Measurements from ENCODE around the gene VTI1A. TPM values are rescaled to one million over a fixed set of nuclear protein-coding genes. Genes with fewer than 3 reads are reported as not detected.
"Not testable (repeated sequence)": the region's sequence is repeated elsewhere in the genome, so short reads cannot be mapped to it uniquely, and the experiment has no call there.

VTI1A gene
- polyA plus RNA-seq, 1 donor, result 14.1 TPM

- DNase-seq, result no peak
Observed at GRCh38 chr10:112728118-112728883, 281.3 kb downstream of the VTI1A start.

DNA sequence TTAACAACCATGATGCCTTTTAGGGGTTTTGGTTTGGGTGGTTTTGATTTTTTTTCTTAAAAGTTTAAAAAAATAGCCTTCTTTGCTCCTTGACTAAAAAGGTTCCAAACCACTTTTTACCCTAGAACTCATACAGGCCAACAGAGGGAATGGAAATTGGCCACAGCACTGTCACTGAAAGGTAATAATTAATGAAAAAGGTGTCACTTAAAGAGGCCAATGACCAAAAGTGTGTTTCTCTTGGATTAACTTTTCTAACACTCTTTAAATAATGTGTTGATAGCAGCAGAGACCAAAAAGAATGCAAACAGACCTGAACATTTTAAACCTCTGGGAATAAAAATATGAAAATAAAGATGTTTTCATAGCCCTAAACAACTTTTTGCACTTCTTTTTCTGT is 282.0 kb downstream of the VTI1A start:
- DNase-seq, result no peak

DNA sequence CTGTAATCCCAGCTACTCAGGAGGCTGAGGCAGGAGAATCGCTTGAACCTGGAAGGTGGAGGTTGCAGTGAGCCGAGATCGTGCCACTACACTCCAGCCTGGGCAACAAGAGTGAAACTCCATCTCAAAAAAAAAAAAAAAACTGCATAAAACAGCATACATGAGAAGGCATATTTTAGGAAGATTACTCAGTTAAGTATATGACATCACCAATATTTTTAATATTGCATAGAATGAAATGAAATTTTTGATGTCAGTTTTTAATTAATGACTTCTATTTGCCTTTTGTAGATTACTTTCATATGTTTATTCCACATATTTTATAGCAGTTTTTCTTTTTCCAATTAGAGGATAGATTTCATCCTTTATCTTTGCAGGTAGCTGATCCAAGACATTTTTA is 284.4 kb downstream of the VTI1A start:
- DNase-seq, result not testable (repeated sequence)

- no peak for DNase-seq
Observed at GRCh38 chr10:112732277-112732921, 285.4 kb downstream of the VTI1A start.

- no peak for DNase-seq
Observed at GRCh38 chr10:112735041-112735695, 288.2 kb downstream of the VTI1A start.

DNA sequence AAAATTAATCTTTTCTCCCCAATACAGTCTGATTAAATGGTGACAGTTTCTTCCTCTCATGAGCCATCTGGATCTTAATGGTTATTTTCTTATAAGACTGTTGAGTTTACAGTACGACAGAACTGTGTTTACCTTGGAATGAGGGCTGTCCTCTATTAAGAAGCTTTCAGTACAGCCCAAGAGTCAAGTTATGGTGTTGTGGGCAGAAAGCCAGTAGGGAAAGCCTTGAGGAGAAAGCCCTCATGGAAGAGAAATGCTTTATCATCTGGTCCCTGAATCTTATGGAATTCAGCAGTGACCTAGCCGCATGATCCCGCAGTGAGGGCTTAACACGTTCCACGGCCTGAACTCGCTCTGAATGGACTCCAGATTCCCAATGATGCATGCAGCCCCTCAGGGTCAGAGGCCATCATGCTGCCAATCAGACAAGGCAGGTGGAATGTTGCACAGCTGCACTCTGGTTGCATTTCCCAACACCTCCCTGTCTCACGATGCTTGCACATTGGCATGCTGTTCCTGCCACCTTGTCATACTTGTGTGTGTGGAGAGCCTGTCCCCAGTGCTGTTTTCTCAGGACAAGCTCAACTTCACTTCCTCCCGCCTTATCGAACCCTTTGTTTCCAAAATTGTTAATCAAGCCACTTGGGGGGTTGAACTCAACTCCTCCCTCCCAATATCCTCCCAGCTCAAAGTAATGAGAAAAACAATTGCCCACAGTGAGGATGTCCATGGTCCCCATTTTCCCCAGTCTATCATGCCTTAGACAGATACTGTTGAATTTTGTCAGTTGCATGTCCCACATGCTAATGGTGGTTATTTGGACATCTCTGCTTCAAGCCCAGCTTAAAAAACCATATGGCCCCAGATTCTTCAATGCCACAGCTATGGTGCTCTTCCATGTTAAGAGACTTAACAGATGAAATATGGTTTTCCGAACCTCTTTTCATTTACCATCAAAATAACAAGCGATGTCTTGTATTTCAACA is 291.9 kb downstream of the VTI1A start:
- no peak for DNase-seq

- no peak for DNase-seq
Observed at GRCh38 chr10:112739592-112740353, 292.8 kb downstream of the VTI1A start.

GRCh38 chr10:112741830-112742402 is 294.9 kb downstream of the VTI1A start:
- DNase-seq, result no peak

DNA sequence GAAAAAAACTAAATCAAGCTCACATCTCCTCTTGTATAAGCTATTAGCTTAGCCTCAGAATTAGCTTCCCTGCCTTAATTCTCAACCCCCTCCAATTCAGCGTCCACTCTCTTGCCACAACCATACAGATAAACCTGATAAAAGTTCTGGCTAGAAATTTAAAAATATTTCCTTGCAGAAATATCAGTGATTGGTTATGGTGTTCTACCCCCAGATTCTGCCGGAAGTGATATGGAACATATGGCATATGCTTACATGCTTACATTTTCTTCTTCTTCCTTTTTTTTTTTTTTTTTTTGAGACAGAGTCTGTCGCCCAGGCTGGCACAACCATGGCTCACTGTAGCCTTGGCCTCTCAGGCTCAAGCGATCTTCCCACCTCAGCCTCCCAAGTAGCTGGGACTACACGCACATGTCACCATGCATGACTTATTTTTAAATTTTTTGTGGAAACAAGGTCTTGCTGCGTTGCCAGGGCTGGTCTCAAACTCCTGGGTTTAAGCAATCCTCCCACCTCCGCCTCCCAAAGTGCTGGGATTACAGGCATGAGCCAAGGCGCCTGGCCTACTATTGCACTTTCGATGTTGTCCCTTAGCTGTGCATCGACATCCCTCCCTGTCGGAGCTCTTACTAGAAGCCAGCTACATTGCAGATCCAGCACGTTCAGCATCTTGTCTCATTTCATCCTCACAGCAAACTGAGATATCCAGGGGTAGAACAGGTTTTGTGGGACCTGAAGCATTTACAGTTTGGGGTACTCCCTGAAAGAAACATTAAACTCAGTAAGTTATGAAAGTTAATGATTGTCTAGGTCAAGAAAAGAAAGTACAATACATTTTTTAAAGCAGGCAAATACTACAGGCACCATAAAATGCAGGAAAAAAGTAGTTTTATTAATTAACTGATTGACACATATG is 297.4 kb downstream of the VTI1A start:
- DNase-seq, result no peak

DNA sequence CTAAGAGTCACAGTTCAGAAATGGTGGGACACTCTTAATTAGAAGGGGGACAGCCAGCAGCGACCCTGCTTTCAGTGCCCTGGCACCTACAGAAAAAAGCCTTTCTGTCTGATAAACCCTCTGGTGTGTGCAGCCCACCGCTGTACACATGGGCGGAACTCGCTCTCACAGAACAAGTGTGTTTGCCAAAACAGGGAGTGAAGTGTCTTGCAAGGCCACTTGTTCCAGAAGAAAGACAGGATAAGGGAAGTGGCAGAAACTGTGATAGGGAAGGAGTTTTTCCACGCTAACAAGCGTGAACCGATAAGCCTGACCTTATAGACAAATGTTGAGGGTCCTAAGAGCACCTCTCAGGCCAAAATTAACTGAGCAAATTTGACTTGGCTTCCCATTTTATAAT is 299.3 kb downstream of the VTI1A start:
- no peak for DNase-seq

DNA sequence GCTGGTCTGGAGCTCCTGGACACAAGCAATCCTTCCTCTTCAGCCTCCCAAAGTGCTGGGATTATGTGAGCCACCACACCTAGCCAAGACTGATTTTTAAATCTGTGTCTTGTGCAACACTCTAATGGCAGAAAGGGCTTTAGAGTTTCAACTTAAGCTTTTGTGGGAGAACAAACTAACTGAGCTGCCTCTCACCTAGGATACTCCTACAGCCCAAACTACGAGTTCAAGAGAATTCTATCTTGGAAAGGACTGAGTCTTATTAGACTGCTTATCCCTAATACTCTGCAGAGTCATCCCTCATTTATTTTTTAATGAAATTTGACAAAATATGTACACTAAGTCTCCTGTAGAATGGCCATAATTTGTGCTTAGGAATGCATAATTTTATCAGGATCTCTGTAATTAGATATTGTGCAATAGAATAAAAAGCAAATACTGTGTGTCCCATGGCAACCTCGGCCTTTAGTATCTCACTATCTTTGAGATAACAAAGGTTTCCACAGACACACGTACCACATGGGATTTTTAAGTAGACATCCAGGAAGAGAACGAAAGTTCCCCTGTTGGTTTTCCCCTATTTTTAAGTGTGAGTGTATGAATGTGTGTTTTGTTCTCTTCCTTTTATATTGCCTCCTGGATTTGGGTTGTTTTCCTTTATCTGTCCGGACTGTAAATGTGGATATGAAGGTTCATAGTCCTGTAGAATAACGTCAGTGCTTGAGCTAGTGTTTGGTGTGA is 303.6 kb downstream of the VTI1A start:
- DNase-seq, result no peak

GRCh38 chr10:112751651-112752050 is 304.6 kb downstream of the VTI1A start:
- no peak for DNase-seq

DNA sequence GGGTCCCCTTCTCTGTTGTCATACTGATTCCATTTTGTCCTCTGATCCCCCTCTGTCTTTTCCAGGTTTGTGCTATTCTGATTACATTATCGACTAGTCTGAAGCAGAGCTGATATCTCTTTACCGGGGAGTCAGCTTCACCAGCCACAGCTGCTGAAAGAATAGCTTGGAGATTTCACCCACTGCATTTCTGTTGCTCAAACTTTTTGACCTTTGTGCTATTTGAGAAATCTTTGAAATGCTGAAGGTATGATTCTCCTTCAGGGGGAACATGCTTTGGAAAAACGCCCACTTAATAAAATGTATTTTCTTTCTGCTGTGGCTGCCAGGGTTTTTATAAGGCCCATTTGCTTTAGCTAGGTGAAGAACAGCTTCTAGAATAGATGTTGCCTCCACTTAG is 305.3 kb downstream of the VTI1A start:
- DNase-seq, result no peak

- DNase-seq, result no peak
Observed at GRCh38 chr10:112753961-112754411, 307.0 kb downstream of the VTI1A start.

GRCh38 chr10:112755446-112756234 is 308.6 kb downstream of the VTI1A start:
- DNase-seq, result no peak

GRCh38 chr10:112756235-112756527 is 309.2 kb downstream of the VTI1A start:
- DNase-seq, result no peak

DNA sequence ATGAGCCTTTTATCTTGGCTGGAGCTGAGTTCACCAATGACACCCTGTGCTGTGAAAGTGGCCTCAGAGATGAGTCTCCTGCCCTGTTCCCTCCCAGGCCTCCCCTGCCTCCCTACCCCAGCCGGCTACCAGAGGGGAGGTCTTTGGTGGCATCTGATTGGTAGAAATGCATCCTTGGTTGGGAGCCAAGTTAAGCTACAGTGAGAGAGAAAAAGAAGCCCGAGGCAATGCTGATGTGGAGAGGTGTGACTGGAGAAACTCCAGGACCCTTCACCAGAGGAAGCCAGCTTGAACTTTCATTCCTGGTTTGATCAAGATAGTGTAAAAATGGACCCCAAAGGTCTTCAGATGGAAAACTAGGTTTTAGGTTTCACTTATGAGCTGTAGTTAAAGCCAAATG is 311.9 kb downstream of the VTI1A start:
- no peak for DNase-seq

DNA sequence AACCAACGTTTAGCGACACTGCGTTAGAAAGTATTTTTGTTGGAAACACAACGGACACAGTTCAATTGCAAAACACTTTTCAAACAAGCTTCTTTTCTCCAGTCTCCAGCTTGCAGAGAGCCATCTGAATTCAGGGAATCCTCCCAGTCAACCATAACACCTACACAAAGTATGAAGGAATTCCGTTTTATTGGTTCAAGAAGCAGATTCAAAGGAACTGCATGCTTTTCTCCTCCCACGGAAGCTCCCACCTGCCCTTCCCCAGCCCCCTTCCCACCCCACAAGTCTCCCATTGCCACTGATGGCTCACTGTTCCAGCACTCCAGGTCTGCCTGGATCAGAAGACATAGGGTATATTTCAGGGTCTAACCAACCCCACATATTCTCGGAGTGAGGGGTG is 312.5 kb downstream of the VTI1A start:
- DNase-seq, result no peak

DNA sequence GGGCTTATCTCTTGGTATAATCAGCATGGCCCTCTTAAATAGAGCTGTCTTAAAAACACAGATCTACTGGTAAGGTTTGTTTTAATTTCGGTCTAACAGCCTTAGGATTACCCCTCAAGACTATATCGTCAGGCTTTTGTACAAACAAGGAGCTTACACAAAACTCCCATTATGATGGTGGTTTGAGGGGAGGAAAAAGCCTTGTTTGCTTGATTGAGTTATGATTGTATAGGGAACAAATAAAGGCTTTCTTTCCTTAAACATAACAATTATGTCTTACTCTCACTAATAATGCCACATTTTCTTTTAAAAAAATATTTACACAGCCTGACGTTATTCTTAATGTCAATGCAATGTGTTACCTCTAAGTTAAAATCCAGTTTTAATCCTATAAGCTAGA is 314.2 kb downstream of the VTI1A start:
- no peak for DNase-seq

All from hindlimb muscle (tissue), 1 donor.